Transverse colon (tissue), 3 donors: Measurements from ENCODE around the gene CDK14.

ENCODE experiments used
- POLR2A ChIP-seq: fragments of 450-650 bp; IDR thresholded peaks from one replicate; pipeline ENCODE4 v1.6.1; 2016; ENCODE audit warnings: antibody characterized with exemption, mild to moderate bottlenecking, moderate library complexity
- TF ChIP-seq, protein P1 (sequence below), 5 experiments: fragments of 200-600 bp in 3 of 5; fragments of 450-650 bp in 2 of 5; sonication (generic) in 3 of 5; IDR thresholded peaks; 1 replicate in 2 of 5; 2 replicates in 3 of 5; pipeline ENCODE4 v1.5.1; 2016 to 2017; ENCODE audit warnings: antibody characterized with exemption in 5 of 5, inconsistent platforms in 3 of 5, mild to moderate bottlenecking in 2 of 5, moderate library complexity in 1 of 5

DNA sequence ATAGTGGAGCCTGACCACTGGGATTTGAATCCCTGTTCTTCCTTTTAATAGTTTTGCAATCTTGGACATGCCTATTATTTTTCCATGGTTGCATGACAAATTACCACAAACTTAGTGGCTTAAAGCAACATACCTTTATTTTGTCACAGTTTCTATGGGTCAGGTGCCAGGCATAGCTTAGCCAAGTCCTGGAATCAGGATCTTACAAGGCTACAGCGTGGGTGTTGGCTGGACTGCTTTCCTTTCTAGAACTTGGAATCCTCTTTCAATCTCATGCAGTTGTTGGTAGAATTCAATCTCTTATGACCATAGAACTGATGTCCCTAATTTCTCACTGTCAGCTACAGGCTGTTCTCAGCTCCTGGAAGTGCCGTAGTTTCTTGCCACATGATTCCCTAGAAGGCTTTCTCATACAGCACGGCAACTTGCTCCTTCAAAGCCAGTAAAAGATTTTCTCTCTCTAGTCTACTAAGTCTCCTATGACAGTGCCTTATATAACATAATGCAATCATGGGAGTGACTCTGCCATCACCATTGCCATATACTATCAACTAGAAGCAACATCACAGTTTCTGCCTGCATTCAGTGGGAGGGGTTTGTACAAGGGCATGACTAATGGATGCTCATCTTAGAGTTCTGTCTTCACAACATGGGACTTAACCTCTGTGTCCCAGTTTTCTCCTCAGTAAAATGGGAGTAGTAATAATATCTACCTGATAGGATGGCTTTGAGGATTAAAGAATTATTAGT lies 424.7 kb downstream of the CDK14 start:
- no peak for TF ChIP-seq POLR2A
- TF ChIP-seq, protein P1, sequence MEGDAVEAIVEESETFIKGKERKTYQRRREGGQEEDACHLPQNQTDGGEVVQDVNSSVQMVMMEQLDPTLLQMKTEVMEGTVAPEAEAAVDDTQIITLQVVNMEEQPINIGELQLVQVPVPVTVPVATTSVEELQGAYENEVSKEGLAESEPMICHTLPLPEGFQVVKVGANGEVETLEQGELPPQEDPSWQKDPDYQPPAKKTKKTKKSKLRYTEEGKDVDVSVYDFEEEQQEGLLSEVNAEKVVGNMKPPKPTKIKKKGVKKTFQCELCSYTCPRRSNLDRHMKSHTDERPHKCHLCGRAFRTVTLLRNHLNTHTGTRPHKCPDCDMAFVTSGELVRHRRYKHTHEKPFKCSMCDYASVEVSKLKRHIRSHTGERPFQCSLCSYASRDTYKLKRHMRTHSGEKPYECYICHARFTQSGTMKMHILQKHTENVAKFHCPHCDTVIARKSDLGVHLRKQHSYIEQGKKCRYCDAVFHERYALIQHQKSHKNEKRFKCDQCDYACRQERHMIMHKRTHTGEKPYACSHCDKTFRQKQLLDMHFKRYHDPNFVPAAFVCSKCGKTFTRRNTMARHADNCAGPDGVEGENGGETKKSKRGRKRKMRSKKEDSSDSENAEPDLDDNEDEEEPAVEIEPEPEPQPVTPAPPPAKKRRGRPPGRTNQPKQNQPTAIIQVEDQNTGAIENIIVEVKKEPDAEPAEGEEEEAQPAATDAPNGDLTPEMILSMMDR (IDR thresholded peaks at IDR 0.05), result no peak
